Mesenteric fat pad (tissue), 1 donor: ENCODE results near the gene PLA2G2C. TPM values are rescaled to one million over a fixed set of nuclear protein-coding genes. Genes with fewer than 3 reads are reported as not detected.

Source experiments
- DNase-seq: peaks from one replicate; pipeline ENCODE4 v3.0.0-alpha.2; 2020; ENCODE audit warnings: low spot score
- total RNA-seq: library from RNA; stranded (reverse); fragmentation: NEBNext Ultra II Directional; extraction: Animal tissue kit (Norgen Biotek cat#: 25700); gene quantifications from one replicate; pipeline ENCODE4 v1.2.1, GENCODE V29; 2021
- donor health status: DM: yes; HTN: yes; CAD: no.

Gene PLA2G2C
- total RNA-seq, 1 donor from 2014 or later, result 0.74 TPM

DNA sequence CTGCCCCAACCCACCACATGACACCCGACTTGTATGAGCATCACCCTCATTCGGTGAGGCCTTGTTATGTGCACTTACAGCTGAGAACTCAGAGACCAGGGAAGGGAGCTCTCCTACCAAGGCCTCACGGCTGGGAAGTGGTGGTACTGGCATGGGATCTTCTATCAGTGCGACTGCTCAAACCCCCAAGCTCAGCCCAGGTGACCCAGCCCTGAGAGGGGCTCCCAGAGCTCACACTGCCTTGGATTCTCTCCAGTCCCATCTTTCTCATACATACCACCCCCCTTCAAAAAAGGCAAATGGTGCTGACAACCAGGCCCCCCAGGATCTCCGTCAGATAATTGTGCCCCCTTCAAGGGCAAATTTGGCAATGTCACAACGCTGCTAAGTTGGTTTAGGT is 48.0 kb downstream of the PLA2G2C start:
- no peak for DNase-seq

DNA sequence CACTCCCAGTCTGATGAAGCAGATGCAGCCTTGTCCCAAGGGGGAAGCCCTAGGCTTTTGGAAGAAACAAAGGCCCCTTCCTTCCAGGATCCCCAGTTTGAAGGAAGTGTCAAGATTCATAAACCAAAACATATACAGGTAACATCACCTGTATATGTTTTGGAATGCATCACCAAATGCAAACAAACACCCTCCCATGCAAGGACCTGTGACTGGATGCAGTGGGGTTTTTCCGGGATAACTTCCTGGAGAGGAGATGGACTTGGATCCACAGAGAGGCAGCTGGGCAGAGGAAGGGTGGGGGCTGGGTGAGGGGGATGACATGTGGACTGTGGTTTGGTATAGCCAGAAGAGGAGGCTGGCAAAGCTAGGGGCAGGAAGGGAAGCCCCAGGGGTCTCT is 48.7 kb downstream of the PLA2G2C start:
- no peak for DNase-seq

DNA sequence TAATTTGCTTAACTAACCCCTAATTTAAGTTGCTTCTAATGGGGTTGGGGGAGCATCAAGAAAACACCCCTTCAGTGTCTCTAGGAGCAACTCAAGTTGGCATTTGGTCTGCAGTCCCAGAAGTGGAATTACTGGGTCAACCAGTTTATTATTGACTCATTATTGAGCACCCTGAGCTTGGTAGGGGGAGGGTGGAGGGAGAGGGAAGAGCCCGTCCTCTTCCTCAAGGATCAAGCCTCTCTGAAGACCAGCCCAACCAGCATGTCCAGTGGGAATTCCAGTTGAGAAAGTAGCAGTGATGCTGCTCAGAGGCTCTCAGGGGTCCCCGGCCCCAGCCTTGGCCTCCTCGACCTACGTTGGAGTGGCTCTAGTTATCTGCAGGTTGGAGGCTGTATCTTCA is 49.3 kb downstream of the PLA2G2C start:
- DNase-seq, result no peak

DNA sequence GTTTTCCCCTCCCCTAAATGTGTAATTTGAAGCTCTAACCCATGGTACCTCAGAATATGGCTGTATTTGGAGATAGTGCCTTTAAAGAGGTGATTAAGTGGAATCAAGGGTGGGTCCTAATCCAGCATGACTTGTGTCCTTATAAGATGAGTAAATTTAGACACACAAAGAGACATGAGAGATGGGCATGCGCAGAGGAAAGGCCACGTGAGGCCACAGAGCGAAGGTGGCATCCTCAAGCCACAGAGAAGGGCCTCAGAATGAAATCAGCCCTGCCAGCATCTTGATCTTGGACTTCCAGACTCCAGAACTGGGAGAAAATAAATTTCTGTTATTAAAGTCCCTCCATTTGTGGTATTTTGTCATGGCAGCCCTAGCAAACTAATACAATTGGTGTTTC is 50.1 kb downstream of the PLA2G2C start:
- DNase-seq, result no peak

DNA sequence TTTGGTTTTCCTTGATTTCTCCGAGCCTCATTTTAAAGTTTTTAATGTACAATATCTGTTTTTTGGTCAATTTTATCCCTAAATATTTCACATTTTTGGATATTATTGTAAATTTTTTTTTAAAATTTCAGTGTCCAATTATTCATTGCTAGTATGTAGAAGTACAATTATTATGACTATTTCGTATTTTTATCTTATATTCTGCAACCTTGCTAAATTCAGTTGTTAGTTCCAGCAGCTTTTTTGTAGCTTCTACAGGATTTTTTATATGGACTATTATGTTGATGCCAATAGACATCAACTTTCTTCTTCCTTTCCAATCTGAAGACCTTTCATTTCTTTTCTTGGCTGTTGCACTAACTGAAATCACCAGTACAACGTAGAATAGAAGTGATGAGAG is 51.3 kb downstream of the PLA2G2C start:
- no peak for DNase-seq

DNA sequence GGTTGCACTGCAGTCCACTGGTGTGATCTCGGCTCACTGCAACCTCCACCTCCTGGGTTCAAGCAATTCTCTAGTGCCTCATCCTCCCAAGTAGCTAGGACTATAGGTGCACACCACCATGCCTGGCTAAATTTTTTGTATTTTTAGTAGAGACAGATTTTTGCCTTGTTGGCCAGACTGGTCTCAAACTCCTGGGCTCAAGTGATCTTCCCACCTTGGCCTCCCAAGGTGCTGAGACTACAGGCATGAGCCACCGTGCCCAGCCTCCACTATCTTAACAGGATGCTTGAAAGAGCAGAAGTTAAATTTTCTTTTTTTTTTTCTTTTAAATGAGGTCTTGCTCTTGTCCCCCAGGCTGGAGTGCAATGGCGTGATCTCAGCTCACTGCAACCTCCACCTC is 55.8 kb downstream of the PLA2G2C start:
- peak; percentile 9 for DNase-seq

DNA sequence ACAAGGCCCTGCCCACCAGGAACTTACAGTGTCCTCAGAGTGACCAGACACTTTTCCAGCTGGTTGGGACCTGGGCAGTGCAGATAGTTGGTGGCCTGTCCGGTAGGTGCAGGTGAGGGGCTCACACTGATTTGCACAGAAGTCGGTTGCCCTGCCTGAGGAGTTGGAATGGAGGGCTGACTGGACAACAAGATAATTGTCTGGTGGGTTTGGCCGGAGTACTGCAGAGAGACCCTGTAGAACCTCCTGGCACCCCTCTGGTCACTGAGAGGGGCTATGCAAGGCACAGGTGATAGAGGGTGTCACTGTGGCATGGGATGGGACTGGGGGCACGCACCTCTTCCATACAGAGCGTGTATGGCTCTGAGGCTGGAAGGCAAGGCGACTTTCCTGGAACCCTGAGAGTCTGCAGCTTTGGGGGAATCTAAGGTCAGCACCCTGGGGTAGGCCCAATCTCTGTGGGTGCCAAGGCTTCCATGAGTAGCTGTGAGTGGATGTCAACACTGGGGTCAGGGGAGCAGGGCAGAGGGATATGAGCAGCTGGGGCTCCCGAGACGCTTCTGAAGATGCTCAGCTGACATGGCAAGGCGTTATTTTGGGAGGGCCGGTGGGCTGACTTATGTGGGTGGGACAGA is 59.4 kb downstream of the PLA2G2C start:
- peak; percentile 74 for DNase-seq

DNA sequence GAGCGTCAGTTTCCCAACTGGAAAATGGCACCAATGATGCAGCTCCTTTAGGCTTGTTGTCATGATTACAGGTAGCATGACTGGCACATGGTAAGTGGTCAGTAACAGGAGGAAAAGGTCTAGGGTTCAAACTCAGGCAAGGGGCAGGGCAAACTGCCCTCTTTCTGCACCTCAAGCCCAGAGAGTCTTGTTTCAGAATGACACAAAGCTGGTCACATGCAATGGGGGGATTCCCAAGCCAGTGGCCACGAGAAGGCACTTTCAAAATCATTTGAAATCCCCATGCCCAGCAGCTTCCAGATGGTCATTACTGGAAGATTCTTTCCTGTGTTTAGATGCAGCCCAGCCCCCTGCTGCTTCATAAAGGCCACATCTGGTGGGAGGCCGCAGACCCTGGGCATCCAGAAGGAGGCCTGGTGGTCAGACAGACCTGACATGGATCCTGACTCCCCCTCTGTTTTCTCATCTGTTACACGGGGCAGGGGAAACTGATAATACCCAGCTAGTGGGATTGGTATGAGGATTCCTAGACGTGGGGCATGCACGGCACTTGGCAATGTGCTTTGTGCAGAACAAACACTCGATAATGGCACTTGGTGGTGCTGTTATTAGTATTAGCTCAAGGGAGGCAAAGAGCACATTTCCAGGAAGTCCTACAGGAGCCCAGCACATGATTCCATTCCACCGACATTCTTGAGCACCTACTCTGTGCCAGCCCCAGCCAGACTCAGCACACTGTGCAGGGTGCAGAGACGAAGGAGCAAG is 60.1 kb downstream of the PLA2G2C start:
- DNase-seq, result peak; percentile 55

DNA sequence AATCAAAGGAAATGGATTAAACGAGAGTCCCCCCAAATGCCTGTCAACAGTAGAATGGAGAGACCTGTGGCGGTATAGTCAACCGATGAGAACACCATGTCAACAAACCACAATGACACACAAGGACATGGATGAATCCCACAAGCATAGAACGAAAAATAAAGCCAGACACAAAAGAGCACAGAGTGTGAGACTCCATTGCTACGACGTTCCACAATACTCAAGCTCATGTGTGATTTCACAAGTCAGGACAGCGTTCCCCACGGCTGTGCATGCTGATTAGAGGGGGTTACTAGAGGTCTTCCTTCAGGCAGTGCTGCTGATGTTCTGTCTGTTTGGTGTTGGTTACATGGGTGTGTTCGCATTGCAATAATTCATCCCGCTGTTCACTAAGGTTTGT is 61.2 kb downstream of the PLA2G2C start:
- peak; percentile 22 for DNase-seq

DNA sequence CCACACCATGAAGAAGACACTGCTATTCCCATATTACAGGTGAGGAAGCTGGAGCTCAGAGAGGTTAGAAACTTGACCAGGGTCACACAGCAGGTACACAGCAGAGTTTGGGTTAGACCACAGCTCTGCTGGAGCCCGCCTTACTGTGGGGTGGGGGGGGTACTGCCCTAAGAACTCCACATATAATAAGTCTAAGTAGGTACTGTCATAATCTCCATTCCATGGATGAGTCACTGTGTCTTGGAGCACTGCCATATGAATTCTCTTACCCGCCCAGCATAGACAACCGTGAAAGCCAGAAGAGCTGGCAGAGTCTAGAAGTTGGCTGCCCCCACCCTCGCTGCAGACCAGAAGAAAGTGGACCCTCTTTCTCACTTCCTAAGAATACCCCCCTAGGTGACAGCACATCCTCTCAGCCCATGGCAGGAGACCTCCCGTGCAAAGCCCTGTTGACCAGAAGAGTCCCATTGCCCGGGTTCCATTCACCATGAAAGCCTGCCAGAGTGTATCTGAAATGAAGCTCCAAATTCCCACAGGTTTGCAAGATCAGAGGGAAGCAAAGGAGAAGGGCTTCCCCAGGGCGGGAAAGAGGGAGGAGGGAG is 61.8 kb downstream of the PLA2G2C start:
- peak; percentile 47 for DNase-seq

DNA sequence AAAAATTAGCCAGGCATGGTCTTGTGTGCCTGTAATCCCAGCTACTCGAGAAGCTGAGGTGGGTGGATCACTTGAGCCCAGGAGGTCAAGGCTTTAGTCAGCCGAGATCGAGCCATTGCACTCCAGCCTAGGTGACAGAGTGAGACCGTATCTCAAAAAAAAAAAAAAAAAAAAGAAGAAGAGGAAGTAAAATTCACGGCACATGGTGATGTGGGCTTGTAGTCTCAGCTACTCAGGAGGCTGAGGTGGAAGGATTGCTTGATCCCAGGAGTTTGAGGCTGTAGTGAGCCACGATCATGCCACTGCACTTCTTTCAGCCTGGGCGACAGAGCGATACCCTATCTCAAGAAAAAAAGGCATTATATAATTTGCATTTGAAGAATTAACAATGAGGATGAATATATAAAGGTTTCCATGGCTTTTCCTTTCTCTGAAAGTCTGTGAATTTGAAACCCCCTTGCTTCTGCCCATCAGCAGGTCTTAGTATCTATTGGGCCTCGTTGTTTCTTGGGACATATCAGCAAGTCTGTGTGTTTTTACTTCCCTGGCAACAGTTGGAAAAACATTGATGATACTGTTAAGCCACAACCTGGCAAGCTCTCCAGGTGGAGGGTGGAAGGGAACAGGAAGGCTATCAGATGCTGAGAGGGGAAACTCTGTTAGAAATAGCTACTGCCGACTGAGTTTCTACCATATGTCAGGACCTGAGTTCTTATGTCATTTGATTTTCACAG is 62.4 kb downstream of the PLA2G2C start:
- no peak for DNase-seq

DNA sequence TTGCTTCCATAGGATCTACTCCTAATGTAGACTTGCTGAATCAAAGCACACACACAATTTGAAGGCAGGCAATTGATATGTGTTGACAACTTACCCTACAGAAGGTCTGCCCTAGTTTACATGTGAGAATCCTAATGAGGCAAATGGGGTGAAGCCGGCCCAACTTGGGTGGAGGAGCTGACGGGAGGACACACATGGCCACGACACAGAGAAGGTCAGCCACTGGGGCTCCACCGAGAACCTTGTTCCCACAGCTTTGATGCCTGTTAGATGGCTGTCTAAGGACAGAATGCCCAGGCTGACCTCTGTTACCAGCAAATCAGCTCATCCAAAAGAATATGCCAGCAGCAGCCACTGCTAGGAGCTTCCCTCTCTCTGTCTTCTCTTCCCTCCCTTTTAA is 65.5 kb downstream of the PLA2G2C start:
- peak; percentile 60 for DNase-seq

DNA sequence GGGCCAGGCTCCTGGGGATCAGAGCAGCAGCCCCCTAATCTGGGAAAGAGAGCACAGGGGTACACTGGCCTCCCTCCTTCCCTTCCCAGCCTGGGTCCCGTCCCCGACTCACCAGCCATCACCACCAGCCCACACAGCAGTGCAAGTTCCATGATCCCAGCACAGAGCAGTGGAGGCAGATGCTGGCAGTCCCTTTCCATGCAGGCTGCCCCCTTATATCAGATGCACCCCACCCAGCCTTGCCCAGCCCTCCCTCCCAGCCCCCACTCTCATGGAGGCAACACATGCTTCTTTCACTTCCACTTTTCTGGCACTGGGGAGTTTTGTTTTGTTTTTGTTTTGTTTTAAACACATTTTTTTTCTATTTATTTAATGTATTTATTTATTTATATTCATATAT is 67.0 kb downstream of the PLA2G2C start, which contains the start of gene PLA2G2D:
Gene PLA2G2D, minus strand, starts transcription at position 190 of the 400 bp plus-strand sequence. Its CDS starts 38 bp downstream, at position 152.
- DNase-seq, result no peak

DNA sequence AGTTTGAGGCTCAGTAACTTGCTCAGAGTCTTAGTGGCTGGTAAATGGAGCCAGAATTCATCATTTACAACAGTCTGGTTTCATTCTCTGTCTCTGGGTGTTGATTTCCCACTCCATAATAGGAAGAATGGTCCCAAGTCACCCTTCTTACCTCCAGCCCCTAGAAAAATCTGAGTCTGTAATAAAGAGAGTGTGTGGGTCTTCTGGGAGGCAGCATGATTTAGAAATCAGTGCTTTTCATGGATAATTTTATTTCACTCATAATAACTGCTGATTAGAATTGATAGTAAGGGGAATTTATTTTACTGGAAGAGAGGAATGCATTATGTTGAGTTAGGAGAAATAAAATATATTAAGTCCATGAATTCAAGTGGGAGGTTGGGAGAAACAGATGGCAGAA is 69.1 kb downstream of the PLA2G2C start:
- no peak for DNase-seq

DNA sequence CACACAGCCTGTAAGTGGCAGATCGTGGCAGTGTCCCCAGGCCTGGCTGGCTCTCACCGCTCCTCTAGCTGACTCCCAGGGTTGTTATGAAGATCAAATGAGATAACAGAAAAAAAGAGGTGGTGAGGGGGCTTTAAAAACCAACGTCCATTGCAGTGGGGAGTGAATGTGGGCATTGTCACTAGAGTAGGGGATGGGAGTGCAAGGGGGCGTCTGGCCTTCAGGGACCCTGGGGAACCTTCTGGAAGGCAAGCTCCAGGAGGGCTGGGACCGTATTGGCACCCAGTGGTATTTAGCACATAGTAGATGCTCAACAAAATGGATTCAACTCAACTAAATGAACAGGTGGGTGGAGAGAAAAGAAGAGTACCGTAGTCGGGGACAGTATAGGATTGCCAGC is 70.4 kb downstream of the PLA2G2C start:
- peak; percentile 53 for DNase-seq

DNA sequence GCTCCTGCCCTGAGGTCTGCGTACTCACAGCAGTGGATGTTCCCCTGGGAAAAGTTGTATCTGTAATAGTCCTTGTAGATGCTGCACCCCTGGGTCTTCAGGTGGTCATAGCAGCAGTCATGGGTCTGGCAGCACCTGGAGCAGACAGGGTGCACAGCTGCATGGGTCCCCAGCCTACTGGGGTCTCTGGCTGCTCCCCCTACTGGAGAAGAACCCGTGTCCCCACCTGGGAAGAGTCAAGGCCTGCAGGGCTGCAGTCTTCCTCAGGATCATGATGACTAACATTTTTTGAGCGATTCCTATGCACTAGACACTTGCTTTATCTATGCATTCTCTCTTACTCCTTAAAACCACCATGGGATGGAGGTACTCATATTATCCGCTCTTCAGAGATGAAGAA is 70.8 kb downstream of the PLA2G2C start:
- DNase-seq, result peak; percentile 39

DNA sequence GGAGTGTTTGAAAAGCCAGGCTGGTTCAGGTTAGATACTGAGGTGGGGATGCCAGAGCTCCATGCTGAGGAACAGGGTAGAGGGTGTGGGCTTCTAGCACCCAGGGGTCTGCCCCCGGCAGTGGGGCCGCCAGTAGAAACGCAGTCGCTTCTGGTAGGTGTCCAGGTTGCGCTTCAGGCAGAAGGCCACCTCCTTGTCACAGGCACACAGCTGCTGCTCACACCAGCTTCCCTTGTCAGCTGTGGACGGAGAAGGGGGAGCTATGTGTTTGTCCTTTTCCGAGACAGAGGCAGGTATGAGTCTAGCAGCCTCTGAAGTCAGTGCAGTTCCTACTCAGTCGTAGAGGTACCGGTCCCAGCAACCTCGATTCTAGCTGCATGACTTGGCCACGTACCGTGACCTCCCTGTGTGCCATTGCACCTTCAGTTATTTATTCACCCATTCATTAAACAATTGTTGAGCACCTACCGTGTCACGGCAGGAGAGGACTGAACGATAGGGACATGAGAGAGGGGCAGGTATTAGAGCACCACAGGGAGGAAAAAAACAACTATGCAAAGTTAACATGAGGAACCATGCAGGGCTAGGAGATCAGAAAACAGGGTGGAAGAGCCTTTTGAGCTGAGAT is 72.2 kb downstream of the PLA2G2C start:
- peak; percentile 65 for DNase-seq
